Osteoblast (primary cell): Measurements from ENCODE around the gene SLC26A6. TPM values are rescaled to one million over a fixed set of nuclear protein-coding genes. Genes with fewer than 3 reads are reported as not detected.

Experiments
- DNase-seq: peaks from one replicate; pipeline ENCODE4 v3.0.0; 2011; ENCODE audit warnings: low spot score, mixed read lengths; ENCODE audit not compliant: insufficient read length; ENCODE audit errors: missing footprints
- H2AFZ ChIP-seq: 2 replicates; pipeline ENCODE4 v1.6.0; 2011; ENCODE audit warnings: mild to moderate bottlenecking, low read length
- H3K27ac ChIP-seq: 2 replicates; pipeline ENCODE4 v1.5.1; 2011; ENCODE audit warnings: mild to moderate bottlenecking, low read depth, low read length, moderate library complexity
- H3K27me3 ChIP-seq: 2 replicates; pipeline ENCODE4 v1.6.0; 2012; ENCODE audit warnings: mild to moderate bottlenecking, control low read depth, inconsistent platforms, low read length, moderate library complexity; ENCODE audit not compliant: insufficient read depth
- H3K36me3 ChIP-seq: 2 replicates; pipeline ENCODE4 v1.5.1; 2011; ENCODE audit warnings: mild to moderate bottlenecking, low read length, control low read depth, moderate library complexity; ENCODE audit not compliant: insufficient read depth
- H3K4me1 ChIP-seq: 2 replicates; pipeline ENCODE4 v1.5.1; 2011; ENCODE audit warnings: mild to moderate bottlenecking, low read length, control low read depth, moderate library complexity; ENCODE audit not compliant: insufficient read depth
- H3K4me2 ChIP-seq: 2 replicates; pipeline ENCODE4 v1.6.0; 2011; ENCODE audit warnings: mild to moderate bottlenecking, low read length; ENCODE audit not compliant: insufficient read depth
- H3K4me3 ChIP-seq: fragments of 200-600 bp; sonication (generic); 3 replicates; pipeline ENCODE4 v1.5.1; 2012; ENCODE audit warnings: mild to moderate bottlenecking, low read length, inconsistent platforms; ENCODE audit not compliant: insufficient read depth
- H3K79me2 ChIP-seq: 2 replicates; pipeline ENCODE4 v1.6.0; 2012; ENCODE audit warnings: mild to moderate bottlenecking, low read length, control low read depth, inconsistent platforms; ENCODE audit not compliant: insufficient read depth
- H3K9me3 ChIP-seq: 2 replicates; pipeline ENCODE4 v1.5.1; 2011; ENCODE audit warnings: low read depth, low read length, control low read depth
- H4K20me1 ChIP-seq: 2 replicates; pipeline ENCODE4 v1.6.0; 2012; ENCODE audit warnings: mild to moderate bottlenecking, low read length, control low read depth; ENCODE audit not compliant: insufficient read depth
- total RNA-seq: library from RNA; depleted of rRNA; stranded (reverse); fragments of >200 nt; gene quantifications from 2 replicates; pipeline ENCODE4 v1.2.3, GENCODE V29; 2012
- TF ChIP-seq, protein P1 (sequence below): IDR thresholded peaks from 2 replicates; pipeline ENCODE4 v1.5.1; 2011; ENCODE audit warnings: mild to moderate bottlenecking, low read depth, low read length, moderate library complexity; ENCODE audit errors: extremely low read depth

Gene SLC26A6
- total RNA-seq, 1 donor: 30.8 TPM

DNA sequence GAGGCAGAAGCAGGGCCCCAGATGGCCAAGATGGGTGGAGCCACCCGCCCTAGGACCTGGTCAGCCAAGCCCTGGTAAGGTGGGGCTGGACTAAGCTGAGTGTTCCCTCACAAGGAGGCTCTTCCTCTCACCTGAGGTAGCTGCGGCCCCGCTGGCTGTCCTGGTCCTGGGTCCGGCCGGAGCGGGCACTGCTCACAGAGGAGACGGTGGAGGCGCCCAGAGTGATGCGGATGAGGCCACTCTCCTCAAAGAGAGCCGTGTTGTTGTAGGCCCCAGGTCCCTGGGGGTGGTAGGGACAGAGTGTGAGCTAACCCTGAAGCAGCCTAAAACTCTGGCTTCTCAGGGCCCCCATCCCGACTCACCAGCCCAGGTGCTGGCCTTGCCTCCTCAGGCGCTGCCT, 7.3 kb upstream of the SLC26A6 start:
- no peak overlapping the region for H3K27ac ChIP-seq
- H3K79me2 ChIP-seq: no peaks in the 10 kb centered on the region
- H2AFZ ChIP-seq: no peak overlapping the region
- no peak for DNase-seq
- H3K4me1 ChIP-seq: no peaks in the 10 kb centered on the region
- no peaks in the 10 kb centered on the region for H3K27me3 ChIP-seq
- H3K9me3 ChIP-seq: no peaks in the 10 kb centered on the region
- TF ChIP-seq, protein P1, sequence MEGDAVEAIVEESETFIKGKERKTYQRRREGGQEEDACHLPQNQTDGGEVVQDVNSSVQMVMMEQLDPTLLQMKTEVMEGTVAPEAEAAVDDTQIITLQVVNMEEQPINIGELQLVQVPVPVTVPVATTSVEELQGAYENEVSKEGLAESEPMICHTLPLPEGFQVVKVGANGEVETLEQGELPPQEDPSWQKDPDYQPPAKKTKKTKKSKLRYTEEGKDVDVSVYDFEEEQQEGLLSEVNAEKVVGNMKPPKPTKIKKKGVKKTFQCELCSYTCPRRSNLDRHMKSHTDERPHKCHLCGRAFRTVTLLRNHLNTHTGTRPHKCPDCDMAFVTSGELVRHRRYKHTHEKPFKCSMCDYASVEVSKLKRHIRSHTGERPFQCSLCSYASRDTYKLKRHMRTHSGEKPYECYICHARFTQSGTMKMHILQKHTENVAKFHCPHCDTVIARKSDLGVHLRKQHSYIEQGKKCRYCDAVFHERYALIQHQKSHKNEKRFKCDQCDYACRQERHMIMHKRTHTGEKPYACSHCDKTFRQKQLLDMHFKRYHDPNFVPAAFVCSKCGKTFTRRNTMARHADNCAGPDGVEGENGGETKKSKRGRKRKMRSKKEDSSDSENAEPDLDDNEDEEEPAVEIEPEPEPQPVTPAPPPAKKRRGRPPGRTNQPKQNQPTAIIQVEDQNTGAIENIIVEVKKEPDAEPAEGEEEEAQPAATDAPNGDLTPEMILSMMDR: no peak
- no peaks in the 10 kb centered on the region for H3K36me3 ChIP-seq
- H3K4me3 ChIP-seq: no peak overlapping the region
- no peak overlapping the region for H3K4me2 ChIP-seq
- H4K20me1 ChIP-seq: no peaks in the 10 kb centered on the region

DNA sequence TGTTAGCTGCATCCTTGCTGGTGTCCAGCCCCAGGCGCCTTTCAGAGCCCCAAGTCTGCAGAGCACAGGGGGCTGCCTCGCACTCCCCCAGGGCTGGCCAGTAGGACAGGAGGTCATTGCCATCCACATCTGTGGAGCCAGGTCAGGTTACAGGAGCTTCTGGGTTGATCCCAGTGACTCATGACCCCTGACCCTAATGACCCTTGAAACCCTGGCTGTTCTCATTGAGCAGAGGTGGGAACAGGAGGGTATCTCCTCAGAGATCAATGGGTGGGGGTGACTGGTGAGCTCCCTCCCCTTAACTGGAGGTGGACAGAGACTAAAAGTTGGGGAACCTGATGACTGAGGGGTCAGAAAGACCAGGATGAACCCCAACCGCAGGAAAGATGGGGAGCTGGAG, 6.1 kb upstream of the SLC26A6 start:
- no peaks in the 10 kb centered on the region for H3K36me3 ChIP-seq
- H3K9me3 ChIP-seq: no peaks in the 10 kb centered on the region
- H3K79me2 ChIP-seq: no peaks in the 10 kb centered on the region

DNA sequence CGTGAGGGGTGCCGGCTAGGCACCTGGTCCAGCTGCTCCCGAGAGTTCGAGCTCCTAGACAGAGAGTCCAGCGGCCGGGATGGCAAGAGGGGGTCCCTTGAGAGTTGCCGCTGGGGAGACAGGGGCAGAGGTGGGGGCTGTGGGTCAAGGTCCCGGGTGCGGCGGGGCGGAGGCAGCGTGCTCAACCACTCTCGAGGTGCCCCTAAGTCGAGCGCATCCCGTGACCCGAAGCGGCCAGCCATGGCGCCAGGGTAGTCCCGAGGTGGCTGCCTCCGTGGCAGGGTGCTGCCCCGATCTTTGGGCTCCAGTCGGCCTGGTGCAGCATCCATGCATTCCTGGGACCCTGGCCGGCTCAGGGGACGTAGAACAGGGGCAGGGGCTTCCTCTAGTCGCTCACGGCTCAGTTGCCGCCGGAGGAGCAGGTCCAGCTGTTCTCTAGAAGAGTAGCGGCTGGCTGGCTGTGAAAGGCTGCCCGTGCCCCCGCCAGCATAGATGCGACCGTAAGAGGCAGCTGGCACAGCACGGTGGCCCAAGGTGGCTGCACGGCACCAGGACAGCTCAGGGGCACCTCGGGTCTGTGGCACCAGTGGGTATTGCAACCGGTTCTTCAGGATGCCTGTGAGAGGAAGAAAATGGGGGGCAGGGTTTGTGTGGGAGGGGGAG, 4.8 kb upstream of the SLC26A6 start:
- H2AFZ ChIP-seq: no peak overlapping the region
- no peaks in the 10 kb centered on the region for H4K20me1 ChIP-seq
- no peaks in the 10 kb centered on the region for H3K9me3 ChIP-seq
- H3K4me3 ChIP-seq: no peak overlapping the region
- H3K36me3 ChIP-seq: no peaks in the 10 kb centered on the region
- TF ChIP-seq, protein P1: no peak
- DNase-seq: no peak
- peaks cover 8% of the 10 kb centered on the region for H3K4me1 ChIP-seq
- H3K79me2 ChIP-seq: peaks cover under 1% of the 10 kb centered on the region
- H3K27ac ChIP-seq: no peak overlapping the region
- no peak overlapping the region for H3K4me2 ChIP-seq
- no peaks in the 10 kb centered on the region for H3K27me3 ChIP-seq

More for the DNA sequence above, 6.1 kb upstream of the SLC26A6 start:
- Histone ChIP-seq H3K4me1 (no peaks in the 10 kb centered on the region), H4K20me1 (no peaks in the 10 kb centered on the region), H2AFZ (no peak overlapping the region), H3K4me3 (no peak overlapping the region), H3K27ac (no peak overlapping the region), H3K27me3 (no peaks in the 10 kb centered on the region), H3K4me2 (no peak overlapping the region)
- no peak for DNase-seq
- TF ChIP-seq, protein P1: no peak

DNA sequence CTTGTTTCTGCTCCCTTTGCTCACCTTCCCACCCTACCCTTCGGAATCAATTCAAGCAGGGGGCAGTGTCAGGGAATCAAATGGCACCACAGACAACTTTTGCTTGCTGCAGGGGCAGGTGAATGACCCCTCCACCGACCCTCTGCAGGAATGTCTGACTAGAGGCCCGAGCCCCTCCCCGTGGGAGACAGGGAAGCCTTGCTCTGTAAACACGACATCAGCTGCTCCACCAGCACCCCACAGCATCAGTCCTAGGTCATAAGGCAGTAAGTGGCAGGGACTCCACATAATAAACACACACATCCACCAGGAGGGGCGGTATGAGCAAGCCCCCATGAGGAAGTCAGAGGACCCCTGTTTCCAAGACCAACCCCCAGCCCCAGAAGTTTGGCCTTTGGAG, 2.0 kb upstream of the SLC26A6 start:
- no peak overlapping the region for H2AFZ ChIP-seq
- TF ChIP-seq, protein P1: no peak
- peaks cover 16% of the 10 kb centered on the region for H3K4me1 ChIP-seq
- H3K4me3 ChIP-seq: no peak overlapping the region
- no peak overlapping the region for H3K27ac ChIP-seq
- DNase-seq: no peak
- H3K27me3 ChIP-seq: no peaks in the 10 kb centered on the region
- no peak overlapping the region for H3K4me2 ChIP-seq
- H4K20me1 ChIP-seq: peaks cover 19% of the 10 kb centered on the region
- H3K36me3 ChIP-seq: peaks cover 4% of the 10 kb centered on the region
- H3K79me2 ChIP-seq: peaks cover 21% of the 10 kb centered on the region
- H3K9me3 ChIP-seq: no peaks in the 10 kb centered on the region
